ENCODE measurements around the gene CRHR1.

The CRHR1 gene

GRCh38 chr17:45826919-45827588 lies 42.9 kb downstream of the CRHR1 start:
- H4K5ac ChIP-seq (ENCODE audit: low read length), result no peak overlapping the region
- H2BK15ac ChIP-seq (replicated peaks; ENCODE audit: low read depth), result no peak overlapping the region
- no peak overlapping the region for H3K27ac ChIP-seq (ENCODE audit: low read depth, low read length)
- WGBS (ENCODE audit: extremely low coverage, insufficient coverage, low lambda C conversion rate), result no CpG with 5 or more reads among the region's 16 CpGs
- no peaks in the 10 kb centered on the region for H3K27me3 ChIP-seq (ENCODE audit: insufficient read depth, low read length, poor library complexity)
- H3K79me1 ChIP-seq (ENCODE audit: low read length), result no peaks in the 10 kb centered on the region
- no peak overlapping the region for H3K4me2 ChIP-seq (ENCODE audit: low read length)
- H3K4me1 ChIP-seq (ENCODE audit: control insufficient read depth, low read depth, low read length), result no peaks in the 10 kb centered on the region
- no peak overlapping the region for H3K56ac ChIP-seq (ENCODE audit: low read length)
- no peak overlapping the region for H2BK5ac ChIP-seq (ENCODE audit: low read length)
- H2AK5ac ChIP-seq (ENCODE audit: low read length), result no peak overlapping the region
- no peak overlapping the region for H3K23ac ChIP-seq (ENCODE audit: low read length)
- H2BK120ac ChIP-seq (ENCODE audit: low read depth, low read length), result no peak overlapping the region
- no peak overlapping the region for H3K4me3 ChIP-seq (ENCODE audit: low read length)
- no peak overlapping the region for H3K9ac ChIP-seq (ENCODE audit: low read length)
- H4K8ac ChIP-seq (ENCODE audit: low read depth, low read length), result no peak overlapping the region
- no peak overlapping the region for H3K4ac ChIP-seq (ENCODE audit: low read depth, low read length)
- H3K79me2 ChIP-seq (ENCODE audit: control insufficient read depth, insufficient read depth, low read length), result no peaks in the 10 kb centered on the region
- no peak for DNase-seq
- H3K18ac ChIP-seq (ENCODE audit: low read length), result no peak overlapping the region
- no peaks in the 10 kb centered on the region for H3K36me3 ChIP-seq (ENCODE audit: control insufficient read depth, insufficient read depth, low read length)

- Histone ChIP-seq H3K27ac (ENCODE audit: low read depth, low read length) (no peak overlapping the region), H3K79me2 (ENCODE audit: control insufficient read depth, insufficient read depth, low read length) (no peaks in the 10 kb centered on the region), H3K23ac (ENCODE audit: low read length) (no peak overlapping the region), H3K79me1 (ENCODE audit: low read length) (no peaks in the 10 kb centered on the region), H3K56ac (ENCODE audit: low read length) (no peak overlapping the region), H3K4me1 (ENCODE audit: control insufficient read depth, low read depth, low read length) (no peaks in the 10 kb centered on the region), H3K18ac (ENCODE audit: low read length) (no peak overlapping the region), H2AK5ac (ENCODE audit: low read length) (no peak overlapping the region), H2BK5ac (ENCODE audit: low read length) (no peak overlapping the region), H4K5ac (ENCODE audit: low read length) (no peak overlapping the region), H3K4me2 (ENCODE audit: low read length) (no peak overlapping the region), H3K27me3 (ENCODE audit: insufficient read depth, low read length, poor library complexity) (no peaks in the 10 kb centered on the region), H3K4me3 (ENCODE audit: low read length) (no peak overlapping the region), H4K8ac (ENCODE audit: low read depth, low read length) (no peak overlapping the region), H2BK120ac (ENCODE audit: low read depth, low read length) (no peak overlapping the region), H2BK15ac (replicated peaks; ENCODE audit: low read depth) (no peak overlapping the region), H3K4ac (ENCODE audit: low read depth, low read length) (no peak overlapping the region), H3K36me3 (ENCODE audit: control insufficient read depth, insufficient read depth, low read length) (no peaks in the 10 kb centered on the region), H3K9ac (ENCODE audit: low read length) (no peak overlapping the region)
- DNase-seq, result no peak
- WGBS (ENCODE audit: extremely low coverage, insufficient coverage, low lambda C conversion rate), result no CpG with 5 or more reads among the region's 9 CpGs
These were observed 44.1 kb downstream of the CRHR1 start for GRCh38 chr17:45828171-45828570.

GRCh38 chr17:45828582-45829133 lies 44.5 kb downstream of the CRHR1 start:
- no peak for DNase-seq
- Histone ChIP-seq H3K9ac (ENCODE audit: low read length) (no peak overlapping the region), H2BK5ac (ENCODE audit: low read length) (no peak overlapping the region), H4K8ac (ENCODE audit: low read depth, low read length) (no peak overlapping the region), H3K27me3 (ENCODE audit: insufficient read depth, low read length, poor library complexity) (no peaks in the 10 kb centered on the region), H3K79me2 (ENCODE audit: control insufficient read depth, insufficient read depth, low read length) (no peaks in the 10 kb centered on the region), H3K4me2 (ENCODE audit: low read length) (no peak overlapping the region), H2BK15ac (replicated peaks; ENCODE audit: low read depth) (no peak overlapping the region), H3K4ac (ENCODE audit: low read depth, low read length) (no peak overlapping the region), H2BK120ac (ENCODE audit: low read depth, low read length) (no peak overlapping the region), H3K23ac (ENCODE audit: low read length) (no peak overlapping the region), H4K5ac (ENCODE audit: low read length) (no peak overlapping the region), H3K4me3 (ENCODE audit: low read length) (no peak overlapping the region), H3K4me1 (ENCODE audit: control insufficient read depth, low read depth, low read length) (no peaks in the 10 kb centered on the region), H2AK5ac (ENCODE audit: low read length) (no peak overlapping the region), H3K27ac (ENCODE audit: low read depth, low read length) (no peak overlapping the region), H3K56ac (ENCODE audit: low read length) (no peak overlapping the region), H3K18ac (ENCODE audit: low read length) (no peak overlapping the region), H3K36me3 (ENCODE audit: control insufficient read depth, insufficient read depth, low read length) (no peaks in the 10 kb centered on the region), H3K79me1 (ENCODE audit: low read length) (no peaks in the 10 kb centered on the region)
- no CpG with 5 or more reads among the region's 15 CpGs for WGBS (ENCODE audit: extremely low coverage, insufficient coverage, low lambda C conversion rate)

DNA sequence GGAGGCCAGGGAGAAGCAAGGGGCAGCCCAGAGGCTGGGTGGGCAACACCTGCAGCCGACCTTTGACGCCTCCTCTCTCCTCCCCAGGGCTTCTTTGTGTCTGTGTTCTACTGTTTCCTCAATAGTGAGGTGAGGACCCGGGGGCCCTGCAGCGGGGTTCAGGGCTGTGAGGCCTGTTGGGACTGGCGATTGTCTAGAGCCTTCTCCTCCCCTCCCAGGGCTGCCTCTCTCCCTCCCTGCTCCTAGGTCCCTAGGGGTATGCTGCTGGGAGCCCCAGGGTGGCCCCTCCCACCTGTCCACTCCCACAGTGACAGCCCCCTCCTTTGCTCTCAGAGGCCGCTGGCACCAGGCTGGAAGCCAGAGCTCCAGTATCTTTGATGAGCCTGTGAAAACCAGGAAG lies 49.8 kb downstream of the CRHR1 start:
- no CpG with 5 or more reads among the region's 6 CpGs for WGBS (ENCODE audit: extremely low coverage, insufficient coverage, low lambda C conversion rate)

DNA sequence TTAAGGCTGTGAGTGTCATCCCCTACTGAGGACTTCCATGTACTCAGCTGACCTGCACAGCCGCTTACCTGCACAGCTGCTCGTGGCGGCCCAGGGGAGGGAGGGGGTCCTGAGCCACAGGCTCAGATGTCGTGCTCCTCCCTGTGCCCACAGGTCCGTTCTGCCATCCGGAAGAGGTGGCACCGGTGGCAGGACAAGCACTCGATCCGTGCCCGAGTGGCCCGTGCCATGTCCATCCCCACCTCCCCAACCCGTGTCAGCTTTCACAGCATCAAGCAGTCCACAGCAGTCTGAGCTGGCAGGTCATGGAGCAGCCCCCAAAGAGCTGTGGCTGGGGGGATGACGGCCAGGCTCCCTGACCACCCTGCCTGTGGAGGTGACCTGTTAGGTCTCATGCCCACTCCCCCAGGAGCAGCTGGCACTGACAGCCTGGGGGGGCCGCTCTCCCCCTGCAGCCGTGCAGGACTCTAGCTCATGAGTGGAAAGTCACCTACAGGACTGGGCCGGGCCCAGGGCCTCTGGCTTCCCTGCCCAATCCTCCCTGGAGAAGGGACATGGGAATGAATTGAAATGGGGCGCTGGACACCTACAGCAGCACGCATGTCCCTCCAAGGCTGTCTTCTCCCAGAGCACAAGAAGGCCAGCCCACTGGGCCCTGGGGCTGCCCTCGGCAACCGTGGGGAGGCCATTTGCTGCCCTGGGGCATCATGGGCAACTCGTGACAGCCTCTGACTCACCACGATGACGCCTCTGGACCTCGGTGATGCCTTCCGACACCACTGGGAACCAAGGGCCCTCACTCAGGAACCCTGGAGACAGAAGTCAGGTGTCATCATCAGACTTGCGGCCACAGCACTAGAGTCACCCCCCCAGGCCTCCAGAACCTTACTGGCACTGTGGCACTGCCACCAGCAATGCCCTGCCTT lies 50.6 kb downstream of the CRHR1 start:
- no peak overlapping the region for H3K27ac ChIP-seq (ENCODE audit: low read depth, low read length)
- no peak overlapping the region for H2BK5ac ChIP-seq (ENCODE audit: low read length)
- no peak overlapping the region for H3K4ac ChIP-seq (ENCODE audit: low read depth, low read length)
- no peak overlapping the region for H2BK120ac ChIP-seq (ENCODE audit: low read depth, low read length)
- no peak overlapping the region for H3K4me2 ChIP-seq (ENCODE audit: low read length)
- H2BK15ac ChIP-seq (replicated peaks; ENCODE audit: low read depth), result no peak overlapping the region
- no peak overlapping the region for H3K9ac ChIP-seq (ENCODE audit: low read length)
- no peak overlapping the region for H2AK5ac ChIP-seq (ENCODE audit: low read length)
- H3K18ac ChIP-seq (ENCODE audit: low read length), result no peak overlapping the region
- no peak overlapping the region for H4K5ac ChIP-seq (ENCODE audit: low read length)
- peak; percentile 27 for DNase-seq
- no peak overlapping the region for H3K56ac ChIP-seq (ENCODE audit: low read length)
- no peak overlapping the region for H3K4me3 ChIP-seq (ENCODE audit: low read length)
- H3K36me3 ChIP-seq (ENCODE audit: control insufficient read depth, insufficient read depth, low read length), result no peaks in the 10 kb centered on the region
- no peak overlapping the region for H4K8ac ChIP-seq (ENCODE audit: low read depth, low read length)
- H3K27me3 ChIP-seq (ENCODE audit: insufficient read depth, low read length, poor library complexity), result no peaks in the 10 kb centered on the region
- H3K23ac ChIP-seq (ENCODE audit: low read length), result no peak overlapping the region
- WGBS (ENCODE audit: extremely low coverage, insufficient coverage, low lambda C conversion rate), result no CpG with 5 or more reads among the region's 26 CpGs
- no peaks in the 10 kb centered on the region for H3K4me1 ChIP-seq (ENCODE audit: control insufficient read depth, low read depth, low read length)
- no peaks in the 10 kb centered on the region for H3K79me2 ChIP-seq (ENCODE audit: control insufficient read depth, insufficient read depth, low read length)
- H3K79me1 ChIP-seq (ENCODE audit: low read length), result no peaks in the 10 kb centered on the region

More for the DNA sequence above, 49.8 kb downstream of the CRHR1 start:
- H3K4me1 ChIP-seq (ENCODE audit: control insufficient read depth, low read depth, low read length), result no peaks in the 10 kb centered on the region
- no peak overlapping the region for H4K8ac ChIP-seq (ENCODE audit: low read depth, low read length)
- no peak overlapping the region for H3K23ac ChIP-seq (ENCODE audit: low read length)
- H2BK5ac ChIP-seq (ENCODE audit: low read length), result no peak overlapping the region
- H3K27ac ChIP-seq (ENCODE audit: low read depth, low read length), result no peak overlapping the region
- H3K36me3 ChIP-seq (ENCODE audit: control insufficient read depth, insufficient read depth, low read length), result no peaks in the 10 kb centered on the region
- no peak overlapping the region for H3K9ac ChIP-seq (ENCODE audit: low read length)
- no peaks in the 10 kb centered on the region for H3K27me3 ChIP-seq (ENCODE audit: insufficient read depth, low read length, poor library complexity)
- no peaks in the 10 kb centered on the region for H3K79me1 ChIP-seq (ENCODE audit: low read length)
- H2BK15ac ChIP-seq (replicated peaks; ENCODE audit: low read depth), result no peak overlapping the region
- H3K56ac ChIP-seq (ENCODE audit: low read length), result no peak overlapping the region
- H2BK120ac ChIP-seq (ENCODE audit: low read depth, low read length), result no peak overlapping the region
- no peak overlapping the region for H3K4me2 ChIP-seq (ENCODE audit: low read length)
- no peak overlapping the region for H4K5ac ChIP-seq (ENCODE audit: low read length)
- H3K4ac ChIP-seq (ENCODE audit: low read depth, low read length), result no peak overlapping the region
- no peaks in the 10 kb centered on the region for H3K79me2 ChIP-seq (ENCODE audit: control insufficient read depth, insufficient read depth, low read length)
- no peak for DNase-seq
- no peak overlapping the region for H3K18ac ChIP-seq (ENCODE audit: low read length)
- H3K4me3 ChIP-seq (ENCODE audit: low read length), result no peak overlapping the region
- no peak overlapping the region for H2AK5ac ChIP-seq (ENCODE audit: low read length)
